WTC11 (cell line): Measurements from ENCODE around the gene PHOSPHO2. TPM values are rescaled to one million over a fixed set of nuclear protein-coding genes. Genes with fewer than 3 reads are reported as not detected.
"Not testable (repeated sequence)": the region's sequence is repeated elsewhere in the genome, so short reads cannot be mapped to it uniquely, and the experiment has no call there.

ENCODE experiments used
- ATAC-seq: fragments of 200-7000 bp; cut with Tn5 transposase; 2 replicates; pipeline ENCODE4 v1.10.0; 2021; ENCODE audit warnings: mild to moderate bottlenecking, moderate library complexity
- CTCF ChIA-PET: fragments of 300-600 bp; sonication (Branson Sonifier 250); formaldehyde crosslinking; loops from one replicate; lab custom pipeline; 2021; ENCODE audit warnings: antibody characterized with exemption; lab: Charles Lee
- POLR2A ChIA-PET: fragments of 350-600 bp; sonication (Branson Sonifier 250); formaldehyde crosslinking; loops from one replicate; lab custom pipeline; 2021; ENCODE audit warnings: antibody characterized with exemption; lab: Charles Lee
- DNase-seq: peaks from one replicate; pipeline ENCODE4 v3.0.0; 2021; ENCODE audit warnings: low spot score
- H3K27ac Mint-ChIP-seq: 2 replicates; pipeline ENCODE4 v1.8.0; 2021; ENCODE audit warnings: mixed read lengths
- H3K27me3 Mint-ChIP-seq: 2 replicates; pipeline ENCODE4 v1.8.0; 2021; ENCODE audit warnings: low read depth, mild to moderate bottlenecking, moderate library complexity, mixed read lengths
- H3K36me3 Mint-ChIP-seq: 2 replicates; pipeline ENCODE4 v1.8.0; 2021; ENCODE audit warnings: mixed read lengths
- H3K4me1 Mint-ChIP-seq: 2 replicates; pipeline ENCODE4 v1.8.0; 2022; ENCODE audit warnings: mixed read lengths
- H3K4me3 Mint-ChIP-seq: 2 replicates; pipeline ENCODE4 v1.8.0; 2021; ENCODE audit warnings: mild to moderate bottlenecking, moderate library complexity, mixed read lengths
- H3K9me3 Mint-ChIP-seq: 2 replicates; pipeline ENCODE4 v1.8.0; 2021; ENCODE audit warnings: mixed read lengths
- ATF1 ChIP-seq: sonication (generic); formaldehyde crosslinking; IDR thresholded peaks from 2 replicates; pipeline ENCODE4 v1.8.1; 2023; ENCODE audit warnings: mild to moderate bottlenecking, moderate library complexity, missing genetic modification reagents
- CREB1 ChIP-seq: sonication (generic); formaldehyde crosslinking; IDR thresholded peaks from 2 replicates; pipeline ENCODE4 v1.8.0; 2023; ENCODE audit warnings: mild to moderate bottlenecking, missing genetic modification reagents
- EMX1 ChIP-seq: fragments of 250-450 bp; sonication (Bioruptor Pico); IDR thresholded peaks from 2 replicates; pipeline ENCODE4 v1.8.0; 2021; ENCODE audit warnings: mild to moderate bottlenecking
- GTF2I ChIP-seq: fragments of 250-450 bp; sonication (Bioruptor Pico); conservative IDR thresholded peaks from 2 replicates; pipeline ENCODE4 v1.4.0; 2021; ENCODE audit warnings: mild to moderate bottlenecking
- IRF2 ChIP-seq: sonication (generic); formaldehyde crosslinking; IDR thresholded peaks from 2 replicates; pipeline ENCODE4 v1.8.0; 2022; ENCODE audit warnings: low read depth, missing genetic modification reagents, borderline replicate concordance
- JUN ChIP-seq: sonication (generic); formaldehyde crosslinking; IDR thresholded peaks from 2 replicates; pipeline ENCODE4 v1.8.0; 2023; ENCODE audit warnings: mild to moderate bottlenecking, missing genetic modification reagents
- KAT7 ChIP-seq: sonication (generic); formaldehyde crosslinking; IDR thresholded peaks from 2 replicates; pipeline ENCODE4 v1.8.1; 2023; ENCODE audit warnings: missing genetic modification reagents, mild to moderate bottlenecking, borderline replicate concordance
- NFE2L1 ChIP-seq: sonication (generic); formaldehyde crosslinking; IDR thresholded peaks from 2 replicates; pipeline ENCODE4 v1.8.1; 2023; ENCODE audit warnings: missing genetic modification reagents
- NFYB ChIP-seq: sonication (generic); formaldehyde crosslinking; conservative IDR thresholded peaks from 2 replicates; pipeline ENCODE4 v1.8.0; 2022; ENCODE audit warnings: low read depth, missing genetic modification reagents
- NR3C1 ChIP-seq: sonication (generic); formaldehyde crosslinking; conservative IDR thresholded peaks from 2 replicates; pipeline ENCODE4 v1.8.1; 2023; ENCODE audit warnings: low read depth, mild to moderate bottlenecking, missing genetic modification reagents
- RELA ChIP-seq: sonication (generic); formaldehyde crosslinking; IDR thresholded peaks from 2 replicates; pipeline ENCODE4 v1.8.1; 2022; ENCODE audit warnings: missing genetic modification reagents, mild to moderate bottlenecking, borderline replicate concordance
- SOX15 ChIP-seq: fragments of 250-450 bp; sonication (Bioruptor Pico); IDR thresholded peaks from 2 replicates; pipeline ENCODE4 v1.9.0; 2021; ENCODE audit warnings: mild to moderate bottlenecking
- TP53 ChIP-seq: sonication (generic); formaldehyde crosslinking; IDR thresholded peaks from 2 replicates; pipeline ENCODE4 v1.8.1; 2023; ENCODE audit warnings: mild to moderate bottlenecking, missing genetic modification reagents
- ZNF232 ChIP-seq: sonication (generic); formaldehyde crosslinking; IDR thresholded peaks from 2 replicates; pipeline ENCODE4 v1.8.0; 2022; ENCODE audit warnings: mild to moderate bottlenecking, missing genetic modification reagents
- ZNF416 ChIP-seq: fragments of 250-450 bp; sonication (Bioruptor Pico); IDR thresholded peaks from 2 replicates; pipeline ENCODE4 v1.9.0; 2021; ENCODE audit warnings: mild to moderate bottlenecking, inconsistent platforms
- ZNF671 ChIP-seq: fragments of 250-450 bp; sonication (Bioruptor Pico); IDR thresholded peaks from 2 replicates; pipeline ENCODE4 v1.8.0; 2021; ENCODE audit warnings: mild to moderate bottlenecking
- total RNA-seq: library from RNA; stranded (reverse); gene quantifications from 3 replicates; pipeline ENCODE4 v1.2.3, GENCODE V29; 2021
- TF ChIP-seq, protein P1 (sequence below): sonication (generic); formaldehyde crosslinking; IDR thresholded peaks from 2 replicates; pipeline ENCODE4 v1.8.0; 2022; ENCODE audit warnings: mild to moderate bottlenecking, missing genetic modification reagents
- TF ChIP-seq, protein P2 (sequence below): sonication (generic); formaldehyde crosslinking; IDR thresholded peaks from 2 replicates; pipeline ENCODE4 v1.8.0; 2022; ENCODE audit warnings: mild to moderate bottlenecking, missing genetic modification reagents
- TF ChIP-seq, protein P3 (sequence below): sonication (generic); formaldehyde crosslinking; IDR thresholded peaks from 2 replicates; pipeline ENCODE4 v1.8.1; 2023; ENCODE audit warnings: mild to moderate bottlenecking, missing genetic modification reagents
- TF ChIP-seq, protein P4 (sequence below): sonication (generic); formaldehyde crosslinking; IDR thresholded peaks from 2 replicates; pipeline ENCODE4 v1.8.0; 2022; ENCODE audit warnings: mild to moderate bottlenecking, missing genetic modification reagents

The PHOSPHO2 gene
- total RNA-seq, 1 experiment from 2014 or later, result 6.1 TPM

DNA sequence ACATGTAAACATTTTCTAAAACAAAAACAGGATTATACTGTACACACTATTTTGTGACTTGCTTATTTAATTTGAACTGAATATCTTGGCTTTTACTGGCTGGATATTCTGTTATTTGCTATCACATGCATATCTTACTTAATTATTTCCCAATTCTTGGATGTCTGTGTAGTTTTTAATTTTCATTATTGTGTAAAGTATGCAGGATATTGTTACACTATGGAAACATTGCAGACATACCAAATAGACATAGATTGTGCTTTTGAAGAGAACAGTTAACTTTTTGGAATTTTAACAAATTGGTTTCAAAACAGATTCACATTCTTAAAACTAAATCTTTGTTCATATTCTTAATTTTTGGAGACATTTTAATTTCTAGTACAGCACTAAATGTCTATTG is 2.1 kb downstream of the PHOSPHO2 start:
- no peak overlapping the region for H3K27ac Mint-ChIP-seq
- no peak for TF ChIP-seq ATF1
- no peak for TF ChIP-seq TP53 (CRISPR knock-in tag)
- TF ChIP-seq RELA, result no peak
- TF ChIP-seq SOX15 (CRISPR knock-in tag), result no peak
- ATAC-seq (no peak), DNase-seq (no peak)
- H3K4me3 Mint-ChIP-seq, result no peak overlapping the region
- H3K27me3 Mint-ChIP-seq, result peaks cover 10% of the 10 kb centered on the region
- H3K9me3 Mint-ChIP-seq, result no peaks in the 10 kb centered on the region
- ChIA-PET POLR2A (no interaction called here), CTCF (no interaction called here)
- peaks cover 14% of the 10 kb centered on the region for H3K4me1 Mint-ChIP-seq
- H3K36me3 Mint-ChIP-seq, result peaks cover 9% of the 10 kb centered on the region

DNA sequence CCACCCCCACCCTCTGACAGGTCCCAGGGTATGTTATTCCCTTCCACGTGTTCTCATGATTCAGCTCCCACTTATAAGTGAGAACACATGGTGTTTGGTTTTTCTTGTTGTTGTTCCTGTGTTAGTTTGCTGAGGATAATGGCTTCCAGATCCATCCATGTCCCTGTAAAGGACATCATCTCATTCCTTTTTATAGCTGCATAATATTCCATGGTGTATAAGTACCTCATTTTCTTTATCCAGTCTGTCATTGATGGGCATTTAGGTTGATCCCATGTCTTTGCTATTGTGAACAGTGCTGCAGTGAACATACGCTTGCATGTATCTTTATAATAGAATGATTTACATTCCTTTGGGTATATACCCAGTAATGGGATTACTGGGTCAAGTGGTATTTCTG is 4.9 kb downstream of the PHOSPHO2 start:
- POLR2A ChIA-PET, H3K36me3 Mint-ChIP-seq, DNase-seq, H3K27me3 Mint-ChIP-seq, ATAC-seq, H3K9me3 Mint-ChIP-seq, CTCF ChIA-PET, H3K27ac Mint-ChIP-seq, H3K4me3 Mint-ChIP-seq, H3K4me1 Mint-ChIP-seq: not testable (repeated sequence)

DNA sequence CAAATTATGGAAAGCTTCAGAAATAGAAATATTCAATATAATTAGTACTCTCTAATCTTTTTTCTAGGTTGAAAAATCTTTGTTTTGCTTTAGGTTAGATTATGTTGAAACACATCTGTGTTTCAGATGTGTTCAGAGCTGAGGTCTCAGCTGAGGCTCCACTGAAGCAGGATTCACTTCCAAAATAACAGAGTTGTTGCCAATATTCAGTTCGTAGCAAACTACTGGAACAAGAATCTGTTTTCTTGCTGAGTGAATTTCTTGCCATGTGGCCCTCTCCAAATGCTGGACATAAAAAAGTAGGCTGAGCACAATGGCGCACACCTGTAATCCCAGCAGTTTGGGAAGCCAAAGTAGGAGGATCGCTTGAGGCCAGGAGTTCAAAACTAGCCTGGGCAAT is 8.7 kb downstream of the PHOSPHO2 start:
- POLR2A ChIA-PET, result interaction anchor here (1.2 kb wide), 1 partner anchor 24 kb away, joined by 3 read pairs; no protein-coding TSS in a partner anchor
- CTCF ChIA-PET, result no interaction called here
- Mint-ChIP-seq H3K36me3 (peaks cover 6% of the 10 kb centered on the region; the same call in 1 of the 2 replicates), H3K4me3 (no peak overlapping the region), H3K4me1 (no peaks in the 10 kb centered on the region), H3K27ac (no peak overlapping the region), H3K27me3 (no peaks in the 10 kb centered on the region), H3K9me3 (no peaks in the 10 kb centered on the region)
- no peak for DNase-seq
- no peak for TF ChIP-seq JUN (CRISPR knock-in tag)
- no peak for TF ChIP-seq ZNF232
- TF ChIP-seq, protein P1, sequence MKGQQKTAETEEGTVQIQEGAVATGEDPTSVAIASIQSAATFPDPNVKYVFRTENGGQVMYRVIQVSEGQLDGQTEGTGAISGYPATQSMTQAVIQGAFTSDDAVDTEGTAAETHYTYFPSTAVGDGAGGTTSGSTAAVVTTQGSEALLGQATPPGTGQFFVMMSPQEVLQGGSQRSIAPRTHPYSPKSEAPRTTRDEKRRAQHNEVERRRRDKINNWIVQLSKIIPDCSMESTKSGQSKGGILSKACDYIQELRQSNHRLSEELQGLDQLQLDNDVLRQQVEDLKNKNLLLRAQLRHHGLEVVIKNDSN (CRISPR knock-in tag), result no peak
- TF ChIP-seq GTF2I (CRISPR knock-in tag), result no peak
- no peak for TF ChIP-seq NFE2L1
- TF ChIP-seq KAT7 (CRISPR knock-in tag), result no peak
- ATAC-seq, result no peak

DNA sequence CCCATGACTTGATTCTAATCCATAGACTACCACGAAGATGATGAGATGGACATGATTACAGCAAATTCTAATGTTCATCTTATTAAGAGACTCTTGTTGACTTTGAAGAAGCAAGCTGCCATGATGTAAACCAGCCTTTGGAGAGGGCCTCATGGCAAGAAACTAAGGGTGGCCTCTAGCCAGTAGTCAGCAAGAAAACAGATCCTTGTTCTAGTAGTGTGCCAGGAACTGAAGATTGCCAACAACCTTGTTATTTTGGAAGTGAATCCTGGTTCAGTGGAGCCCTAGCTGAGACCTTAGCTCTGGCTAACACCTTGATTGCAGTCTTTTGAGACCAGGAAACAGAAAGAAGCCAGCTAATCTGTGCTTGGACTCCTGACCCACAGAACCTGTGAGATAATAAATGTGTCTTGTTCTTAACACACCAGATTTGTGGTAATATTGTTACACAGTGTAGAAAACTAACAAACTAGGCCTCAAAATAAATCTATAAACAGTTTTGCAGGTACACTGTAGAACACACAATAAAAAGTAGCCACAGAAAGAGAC is 10.0 kb downstream of the PHOSPHO2 start:
- Mint-ChIP-seq H3K36me3 (peaks cover under 1% of the 10 kb centered on the region; the same call in 1 of the 2 replicates), H3K27ac (no peak overlapping the region), H3K9me3 (no peaks in the 10 kb centered on the region), H3K4me3 (no peak overlapping the region), H3K4me1 (no peaks in the 10 kb centered on the region), H3K27me3 (no peaks in the 10 kb centered on the region)
- TF ChIP-seq EMX1 (CRISPR knock-in tag) (no peak), ZNF232 (no peak), ZNF671 (CRISPR knock-in tag) (no peak), NFYB (no peak), NR3C1 (no peak), CREB1 (CRISPR knock-in tag) (no peak), ZNF416 (CRISPR knock-in tag) (no peak), IRF2 (CRISPR knock-in tag) (no peak), RELA (no peak)
- TF ChIP-seq, protein P2, sequence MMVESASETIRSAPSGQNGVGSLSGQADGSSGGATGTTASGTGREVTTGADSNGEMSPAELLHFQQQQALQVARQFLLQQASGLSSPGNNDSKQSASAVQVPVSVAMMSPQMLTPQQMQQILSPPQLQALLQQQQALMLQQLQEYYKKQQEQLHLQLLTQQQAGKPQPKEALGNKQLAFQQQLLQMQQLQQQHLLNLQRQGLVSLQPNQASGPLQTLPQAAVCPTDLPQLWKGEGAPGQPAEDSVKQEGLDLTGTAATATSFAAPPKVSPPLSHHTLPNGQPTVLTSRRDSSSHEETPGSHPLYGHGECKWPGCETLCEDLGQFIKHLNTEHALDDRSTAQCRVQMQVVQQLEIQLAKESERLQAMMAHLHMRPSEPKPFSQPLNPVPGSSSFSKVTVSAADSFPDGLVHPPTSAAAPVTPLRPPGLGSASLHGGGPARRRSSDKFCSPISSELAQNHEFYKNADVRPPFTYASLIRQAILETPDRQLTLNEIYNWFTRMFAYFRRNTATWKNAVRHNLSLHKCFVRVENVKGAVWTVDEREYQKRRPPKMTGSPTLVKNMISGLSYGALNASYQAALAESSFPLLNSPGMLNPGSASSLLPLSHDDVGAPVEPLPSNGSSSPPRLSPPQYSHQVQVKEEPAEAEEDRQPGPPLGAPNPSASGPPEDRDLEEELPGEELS (CRISPR knock-in tag), result no peak
- TF ChIP-seq, protein P3, sequence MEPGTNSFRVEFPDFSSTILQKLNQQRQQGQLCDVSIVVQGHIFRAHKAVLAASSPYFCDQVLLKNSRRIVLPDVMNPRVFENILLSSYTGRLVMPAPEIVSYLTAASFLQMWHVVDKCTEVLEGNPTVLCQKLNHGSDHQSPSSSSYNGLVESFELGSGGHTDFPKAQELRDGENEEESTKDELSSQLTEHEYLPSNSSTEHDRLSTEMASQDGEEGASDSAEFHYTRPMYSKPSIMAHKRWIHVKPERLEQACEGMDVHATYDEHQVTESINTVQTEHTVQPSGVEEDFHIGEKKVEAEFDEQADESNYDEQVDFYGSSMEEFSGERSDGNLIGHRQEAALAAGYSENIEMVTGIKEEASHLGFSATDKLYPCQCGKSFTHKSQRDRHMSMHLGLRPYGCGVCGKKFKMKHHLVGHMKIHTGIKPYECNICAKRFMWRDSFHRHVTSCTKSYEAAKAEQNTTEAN, result no peak
- TF ChIP-seq, protein P4, sequence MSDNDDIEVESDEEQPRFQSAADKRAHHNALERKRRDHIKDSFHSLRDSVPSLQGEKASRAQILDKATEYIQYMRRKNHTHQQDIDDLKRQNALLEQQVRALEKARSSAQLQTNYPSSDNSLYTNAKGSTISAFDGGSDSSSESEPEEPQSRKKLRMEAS (CRISPR knock-in tag), result no peak
- POLR2A ChIA-PET, result interaction anchor here (0.6 to 1.2 kb wide), 2 partner anchors 23 to 42 kb away, joined by 3 read pairs; no protein-coding TSS in a partner anchor
- CTCF ChIA-PET, result no interaction called here
- ATAC-seq (no peak), DNase-seq (no peak)
